HEK293 (cell line): ENCODE data around the gene GMCL1.

ENCODE experiments used
- CTCF ChIA-PET: fragments of 350-600 bp; formaldehyde crosslinking; extraction: SDS; loops from one replicate; lab custom pipeline; 2021; ENCODE audit warnings: antibody characterized with exemption; lab: Yijun Ruan, JAX
- POLR2A ChIA-PET: fragments of 300-600 bp; formaldehyde crosslinking; extraction: SDS; loops from one replicate; lab custom pipeline; 2020; ENCODE audit warnings: antibody characterized with exemption, inconsistent platforms; lab: Yijun Ruan, JAX
- H3K27ac ChIP-seq: fragments of 200-500 bp; sonication (Bioruptor generic); 2 replicates; pipeline ENCODE4 v1.5.1; 2014; ENCODE audit warnings: low read depth, low read length, control low read depth, inconsistent platforms; ENCODE audit errors: extremely low read depth
- H3K36me3 ChIP-seq, 2 experiments: fragments of 200-500 bp in 1 of 2; sonication (Bioruptor generic) in 1 of 2; 1 replicate in 1 of 2; 2 replicates in 1 of 2; pipeline ENCODE4 v1.5.1; 2014 to 2017; ENCODE audit warnings: inconsistent platforms in 2 of 2, low read length in 2 of 2; ENCODE audit not compliant: control insufficient read depth in 2 of 2, insufficient read depth in 1 of 2
- H3K4me1 ChIP-seq: fragments of 200-500 bp; sonication (Bioruptor generic); 2 replicates; pipeline ENCODE4 v1.5.1; 2014; ENCODE audit warnings: mild to moderate bottlenecking, low read length, inconsistent platforms; ENCODE audit not compliant: control insufficient read depth, insufficient read depth
- H3K4me3 ChIP-seq: 2 replicates; pipeline ENCODE4 v1.5.1; 2011; ENCODE audit warnings: low read depth, mild to moderate bottlenecking, control low read depth, low read length, moderate library complexity
- H3K9me3 ChIP-seq: fragments of 200-500 bp; sonication (Bioruptor generic); 2 replicates; pipeline ENCODE4 v1.5.1; 2014; ENCODE audit warnings: low read depth, low read length, inconsistent platforms; ENCODE audit not compliant: control insufficient read depth, insufficient read depth
- AEBP2 ChIP-seq: fragments of 450-650 bp; formaldehyde crosslinking; IDR thresholded peaks from 2 replicates; pipeline ENCODE4 v1.5.1; 2016; ENCODE audit warnings: missing biosample characterization, missing genetic modification characterization, borderline replicate concordance
- GFI1B ChIP-seq: fragments of 450-650 bp; formaldehyde crosslinking; IDR thresholded peaks from 2 replicates; pipeline ENCODE4 v1.5.1; 2016; ENCODE audit warnings: missing biosample characterization, missing genetic modification characterization
- KLF10 ChIP-seq: fragments of 450-650 bp; IDR thresholded peaks from 2 replicates; pipeline ENCODE4 v1.5.1; 2018; ENCODE audit warnings: missing biosample characterization, mild to moderate bottlenecking, missing genetic modification characterization
- REST ChIP-seq: fragments of 450-650 bp; formaldehyde crosslinking; IDR thresholded peaks from 2 replicates; pipeline ENCODE4 v1.5.1; 2016; ENCODE audit warnings: missing biosample characterization, missing genetic modification characterization
- SCRT2 ChIP-seq: fragments of 450-650 bp; formaldehyde crosslinking; IDR thresholded peaks from 2 replicates; pipeline ENCODE4 v1.5.1; 2016; ENCODE audit warnings: missing biosample characterization, missing genetic modification characterization
- ZBTB17 ChIP-seq: fragments of 450-650 bp; formaldehyde crosslinking; IDR thresholded peaks from 2 replicates; pipeline ENCODE4 v1.5.1; 2016; ENCODE audit warnings: missing biosample characterization, missing genetic modification characterization
- ZNF157 ChIP-seq: fragments of 450-650 bp; formaldehyde crosslinking; IDR thresholded peaks from 2 replicates; pipeline ENCODE4 v1.5.1; 2016; ENCODE audit warnings: missing biosample characterization, missing genetic modification characterization
- ZNF280D ChIP-seq: fragments of 450-650 bp; formaldehyde crosslinking; IDR thresholded peaks from 2 replicates; pipeline ENCODE4 v1.5.1; 2016; ENCODE audit warnings: missing biosample characterization, missing genetic modification characterization
- ZNF513 ChIP-seq: fragments of 450-650 bp; IDR thresholded peaks from 2 replicates; pipeline ENCODE4 v1.5.1; 2018; ENCODE audit warnings: missing biosample characterization, missing genetic modification characterization
- ZNF837 ChIP-seq: fragments of 450-650 bp; formaldehyde crosslinking; IDR thresholded peaks from 2 replicates; pipeline ENCODE4 v1.5.1; 2016; ENCODE audit warnings: missing biosample characterization, missing genetic modification characterization
- ZSCAN18 ChIP-seq: fragments of 450-650 bp; formaldehyde crosslinking; IDR thresholded peaks from 2 replicates; pipeline ENCODE4 v1.5.1; 2016; ENCODE audit warnings: missing biosample characterization, missing genetic modification characterization

Gene GMCL1

GRCh38 chr2:69784228-69784627 lies 45.2 kb upstream of the GMCL1 start:
- H3K4me3 ChIP-seq: no peak overlapping the region
- H3K36me3 ChIP-seq: peaks cover 0 to 4% of the 10 kb centered on the region in 2 experiments; a peak in 1 of 3 replicates
- CTCF ChIA-PET: interaction anchor here (1.4 kb wide), 1 partner anchor 59 kb away, joined by 6 read pairs; no protein-coding TSS in a partner anchor
- TF ChIP-seq ZNF837 (tag by site-specific recombination): no peak
- TF ChIP-seq ZSCAN18: no peak
- TF ChIP-seq ZNF157 (tag by site-specific recombination): no peak
- TF ChIP-seq SCRT2: no peak
- no peak for TF ChIP-seq ZNF280D (tag by site-specific recombination)
- TF ChIP-seq GFI1B (tag by site-specific recombination): no peak
- TF ChIP-seq AEBP2 (tag by site-specific recombination): no peak
- no peak for TF ChIP-seq ZBTB17
- TF ChIP-seq REST (tag by site-specific recombination): no peak
- POLR2A ChIA-PET: no interaction called here
- H3K27ac ChIP-seq: no peak overlapping the region
- no peaks in the 10 kb centered on the region for H3K9me3 ChIP-seq
- peaks cover 10% of the 10 kb centered on the region for H3K4me1 ChIP-seq

GRCh38 chr2:69785358-69785757 lies 44.1 kb upstream of the GMCL1 start:
- peaks cover 0 to 4% of the 10 kb centered on the region in 2 experiments; a peak in 1 of 3 replicates for H3K36me3 ChIP-seq
- H3K27ac ChIP-seq: no peak overlapping the region
- CTCF ChIA-PET: interaction anchor here (1.4 kb wide), 1 partner anchor 60 kb away, joined by 6 read pairs; no protein-coding TSS in a partner anchor
- peaks cover 10% of the 10 kb centered on the region for H3K4me1 ChIP-seq
- no peaks in the 10 kb centered on the region for H3K9me3 ChIP-seq
- POLR2A ChIA-PET: no interaction called here
- TF ChIP-seq KLF10 (tag by site-specific recombination) (no peak), ZNF513 (tag by site-specific recombination) (peak; percentile 77)
- H3K4me3 ChIP-seq: no peak overlapping the region
